Measurements from ENCODE around the gene FAAH.

FAAH gene

GRCh38 chr1:46401964-46402626 lies 8.0 kb downstream of the FAAH start:
- H3K79me2 ChIP-seq (ENCODE audit: insufficient read depth, low read depth), result no peaks in the 10 kb centered on the region
- H3K27ac ChIP-seq, result no peak overlapping the region
- no peak overlapping the region for H2AFZ ChIP-seq (ENCODE audit: low read depth)
- no peaks in the 10 kb centered on the region for H3K4me1 ChIP-seq (ENCODE audit: low read depth, poor library complexity, severe bottlenecking)
- no peak overlapping the region for H3K9ac ChIP-seq
- no peaks in the 10 kb centered on the region for H4K20me1 ChIP-seq (ENCODE audit: insufficient read depth)
- H3K27me3 ChIP-seq (ENCODE audit: insufficient read depth, low read depth), result no peaks in the 10 kb centered on the region
- H3K4me3 ChIP-seq (IDR thresholded peaks at IDR 0.05; ENCODE audit: insufficient read depth, low read depth, low read length), result no peak overlapping the region
- no peaks in the 10 kb centered on the region for H3K36me3 ChIP-seq (ENCODE audit: insufficient read depth)
- no peak overlapping the region for H3K4me2 ChIP-seq
- no peak for TF ChIP-seq CTCF (conservative IDR thresholded peaks at IDR 0.05; ENCODE audit: low read depth, low read length)

- H3K36me3 ChIP-seq (ENCODE audit: insufficient read depth), result no peaks in the 10 kb centered on the region
- H3K27ac ChIP-seq, result no peak overlapping the region
- no peak overlapping the region for H3K4me3 ChIP-seq (IDR thresholded peaks at IDR 0.05; ENCODE audit: insufficient read depth, low read depth, low read length)
- no peak overlapping the region for H3K4me2 ChIP-seq
- H2AFZ ChIP-seq (ENCODE audit: low read depth), result no peak overlapping the region
- no peaks in the 10 kb centered on the region for H3K79me2 ChIP-seq (ENCODE audit: insufficient read depth, low read depth)
- no peaks in the 10 kb centered on the region for H3K4me1 ChIP-seq (ENCODE audit: low read depth, poor library complexity, severe bottlenecking)
- TF ChIP-seq CTCF (conservative IDR thresholded peaks at IDR 0.05; ENCODE audit: low read depth, low read length), result no peak
- H4K20me1 ChIP-seq (ENCODE audit: insufficient read depth), result no peaks in the 10 kb centered on the region
- H3K27me3 ChIP-seq (ENCODE audit: insufficient read depth, low read depth), result no peaks in the 10 kb centered on the region
- H3K9ac ChIP-seq, result no peak overlapping the region
Measured at GRCh38 chr1:46403916-46404315, 9.8 kb downstream of the FAAH start.

GRCh38 chr1:46404482-46405196 lies 10.5 kb downstream of the FAAH start:
- Histone ChIP-seq H3K9ac (no peak overlapping the region), H3K36me3 (ENCODE audit: insufficient read depth) (no peaks in the 10 kb centered on the region), H3K27ac (no peak overlapping the region), H3K4me3 (IDR thresholded peaks at IDR 0.05; ENCODE audit: insufficient read depth, low read depth, low read length) (no peak overlapping the region), H4K20me1 (ENCODE audit: insufficient read depth) (no peaks in the 10 kb centered on the region), H3K4me1 (ENCODE audit: low read depth, poor library complexity, severe bottlenecking) (no peaks in the 10 kb centered on the region), H3K27me3 (ENCODE audit: insufficient read depth, low read depth) (no peaks in the 10 kb centered on the region), H3K4me2 (no peak overlapping the region), H3K79me2 (ENCODE audit: insufficient read depth, low read depth) (no peaks in the 10 kb centered on the region), H2AFZ (ENCODE audit: low read depth) (no peak overlapping the region)
- no peak for TF ChIP-seq CTCF (conservative IDR thresholded peaks at IDR 0.05; ENCODE audit: low read depth, low read length)

- Histone ChIP-seq H3K9ac (no peak overlapping the region), H4K20me1 (ENCODE audit: insufficient read depth) (no peaks in the 10 kb centered on the region), H3K27me3 (ENCODE audit: insufficient read depth, low read depth) (no peaks in the 10 kb centered on the region), H3K79me2 (ENCODE audit: insufficient read depth, low read depth) (no peaks in the 10 kb centered on the region), H3K36me3 (ENCODE audit: insufficient read depth) (no peaks in the 10 kb centered on the region), H3K27ac (no peak overlapping the region), H3K4me1 (ENCODE audit: low read depth, poor library complexity, severe bottlenecking) (no peaks in the 10 kb centered on the region), H2AFZ (ENCODE audit: low read depth) (no peak overlapping the region), H3K4me2 (no peak overlapping the region), H3K4me3 (IDR thresholded peaks at IDR 0.05; ENCODE audit: insufficient read depth, low read depth, low read length) (no peak overlapping the region)
- TF ChIP-seq CTCF (conservative IDR thresholded peaks at IDR 0.05; ENCODE audit: low read depth, low read length), result no peak
Measured at GRCh38 chr1:46405197-46405555, 11.1 kb downstream of the FAAH start.
